Astrocyte (in vitro differentiated cells and primary cell): ENCODE data around the gene NPDC1. TPM values are rescaled to one million over a fixed set of nuclear protein-coding genes. Genes with fewer than 3 reads are reported as not detected.

Experiments used
- DNase-seq: peaks from one replicate; pipeline ENCODE4 v3.0.0-alpha.2; 2010; ENCODE audit warnings: low read depth
- FAIRE-seq: peaks from 2 replicates; lab custom pipeline; 2011; peaks lifted over from hg19 to GRCh38; lab: Jason Lieb, UNC
- H2AFZ ChIP-seq: 2 replicates; pipeline ENCODE4 v1.6.0; 2012; ENCODE audit warnings: low read depth, low read length, inconsistent platforms
- H3K27ac ChIP-seq: 2 replicates; pipeline ENCODE4 v1.5.1; 2011; ENCODE audit warnings: low read depth, low read length, inconsistent platforms
- H3K27me3 ChIP-seq: 2 replicates; pipeline ENCODE4 v1.6.0; 2011; ENCODE audit warnings: low read length, inconsistent platforms; ENCODE audit not compliant: insufficient read depth
- H3K36me3 ChIP-seq: 2 replicates; pipeline ENCODE4 v1.5.1; 2011; ENCODE audit warnings: low read length, inconsistent platforms; ENCODE audit not compliant: insufficient read depth
- H3K4me1 ChIP-seq: 2 replicates; pipeline ENCODE4 v1.5.1; 2011; ENCODE audit warnings: low read length, inconsistent platforms; ENCODE audit not compliant: insufficient read depth
- H3K4me2 ChIP-seq: 2 replicates; pipeline ENCODE4 v1.6.0; 2012; ENCODE audit warnings: low read length, inconsistent platforms
- H3K4me3 ChIP-seq: 2 replicates; pipeline ENCODE4 v1.5.1; 2011; ENCODE audit warnings: low read depth, mild to moderate bottlenecking, low read length, inconsistent platforms; ENCODE audit not compliant: insufficient read depth
- H3K79me2 ChIP-seq: 2 replicates; pipeline ENCODE4 v1.6.0; 2012; ENCODE audit warnings: mild to moderate bottlenecking, low read length, inconsistent platforms; ENCODE audit not compliant: insufficient read depth
- H3K9ac ChIP-seq: 2 replicates; pipeline ENCODE4 v1.6.0; 2012; ENCODE audit warnings: mild to moderate bottlenecking, low read length, inconsistent platforms
- H3K9me3 ChIP-seq: 2 replicates; pipeline ENCODE4 v1.5.1; 2012; ENCODE audit warnings: low read depth, mild to moderate bottlenecking, low read length, inconsistent platforms; ENCODE audit not compliant: insufficient read depth
- H4K20me1 ChIP-seq: 2 replicates; pipeline ENCODE4 v1.6.0; 2012; ENCODE audit warnings: low read length, inconsistent platforms; ENCODE audit not compliant: insufficient read depth
- H3K27ac Mint-ChIP-seq: one replicate; pipeline ENCODE4 v1.8.0; 2021; ENCODE audit warnings: mild to moderate bottlenecking, mixed read lengths; ENCODE audit not compliant: unreplicated experiment
- H3K27me3 Mint-ChIP-seq: one replicate; pipeline ENCODE4 v1.8.0; 2021; ENCODE audit warnings: low read depth, mixed read lengths; ENCODE audit not compliant: unreplicated experiment
- H3K36me3 Mint-ChIP-seq: one replicate; pipeline ENCODE4 v1.8.0; 2021; ENCODE audit warnings: low read depth, mixed read lengths; ENCODE audit not compliant: unreplicated experiment
- H3K4me1 Mint-ChIP-seq: one replicate; pipeline ENCODE4 v1.8.0; 2021; ENCODE audit warnings: low read depth, mixed read lengths; ENCODE audit not compliant: unreplicated experiment
- H3K4me3 Mint-ChIP-seq: one replicate; pipeline ENCODE4 v1.8.0; 2021; ENCODE audit warnings: mild to moderate bottlenecking, moderate library complexity, mixed read lengths; ENCODE audit not compliant: unreplicated experiment
- H3K9me3 Mint-ChIP-seq: one replicate; pipeline ENCODE4 v1.8.0; 2021; ENCODE audit warnings: mild to moderate bottlenecking, mixed read lengths; ENCODE audit not compliant: unreplicated experiment
- EZH2 ChIP-seq: IDR thresholded peaks from 2 replicates; pipeline ENCODE4 v1.6.1; 2012; ENCODE audit warnings: mild to moderate bottlenecking, low read length, inconsistent platforms; ENCODE audit not compliant: insufficient read depth
- total RNA-seq: library from RNA; stranded (reverse); gene quantifications from 2 replicates; pipeline ENCODE4 v1.2.1, GENCODE V29; 2021
- TF ChIP-seq, protein P1 (sequence below): IDR thresholded peaks from 2 replicates; pipeline ENCODE4 v1.5.1; 2011; ENCODE audit warnings: low read depth, mild to moderate bottlenecking, inconsistent platforms, low read length, moderate library complexity; ENCODE audit not compliant: insufficient read depth

NPDC1 gene
- total RNA-seq, 1 donor from 2014 or later = 66.8 TPM

DNA sequence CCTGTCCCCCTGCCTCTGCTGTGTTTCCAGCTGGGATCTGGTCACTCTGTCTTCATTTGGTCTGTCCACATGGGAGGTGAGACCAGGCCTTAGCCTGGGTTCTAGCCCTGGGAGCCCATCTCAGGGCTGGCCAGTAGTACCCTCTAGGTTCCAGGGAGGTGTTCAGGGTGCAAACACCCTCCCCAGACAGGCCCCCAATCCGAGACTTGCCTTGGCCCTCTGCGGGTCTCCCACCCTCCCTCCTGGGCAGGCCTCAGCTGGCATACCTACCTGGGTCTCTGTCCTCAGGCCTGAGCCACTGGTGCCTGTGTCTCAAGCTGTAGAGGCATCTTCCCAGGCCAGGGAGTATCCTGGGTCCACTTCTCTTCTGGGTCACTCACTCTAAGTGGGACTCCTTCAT is 25.3 kb upstream of the NPDC1 start:
- Histone ChIP-seq H3K36me3 (no peaks in the 10 kb centered on the region), H3K27me3 (no peaks in the 10 kb centered on the region), H2AFZ (peak overlapping the region; percentile 75), H3K9me3 (no peaks in the 10 kb centered on the region), H3K27ac (no peak overlapping the region), H3K4me3 (no peak overlapping the region), H3K9ac (peak overlapping the region; percentile 27), H4K20me1 (peaks cover 14% of the 10 kb centered on the region), H3K79me2 (no peaks in the 10 kb centered on the region), H3K4me1 (peaks cover 9% of the 10 kb centered on the region), H3K4me2 (peak overlapping the region; percentile 86)
- Mint-ChIP-seq H3K9me3 (no peaks in the 10 kb centered on the region), H3K27ac (no peak overlapping the region), H3K4me1 (no peaks in the 10 kb centered on the region), H3K36me3 (peaks cover 3% of the 10 kb centered on the region), H3K4me3 (peak overlapping the region; percentile 71), H3K27me3 (peaks cover 29% of the 10 kb centered on the region)
- no peak for FAIRE-seq
- TF ChIP-seq, protein P1, sequence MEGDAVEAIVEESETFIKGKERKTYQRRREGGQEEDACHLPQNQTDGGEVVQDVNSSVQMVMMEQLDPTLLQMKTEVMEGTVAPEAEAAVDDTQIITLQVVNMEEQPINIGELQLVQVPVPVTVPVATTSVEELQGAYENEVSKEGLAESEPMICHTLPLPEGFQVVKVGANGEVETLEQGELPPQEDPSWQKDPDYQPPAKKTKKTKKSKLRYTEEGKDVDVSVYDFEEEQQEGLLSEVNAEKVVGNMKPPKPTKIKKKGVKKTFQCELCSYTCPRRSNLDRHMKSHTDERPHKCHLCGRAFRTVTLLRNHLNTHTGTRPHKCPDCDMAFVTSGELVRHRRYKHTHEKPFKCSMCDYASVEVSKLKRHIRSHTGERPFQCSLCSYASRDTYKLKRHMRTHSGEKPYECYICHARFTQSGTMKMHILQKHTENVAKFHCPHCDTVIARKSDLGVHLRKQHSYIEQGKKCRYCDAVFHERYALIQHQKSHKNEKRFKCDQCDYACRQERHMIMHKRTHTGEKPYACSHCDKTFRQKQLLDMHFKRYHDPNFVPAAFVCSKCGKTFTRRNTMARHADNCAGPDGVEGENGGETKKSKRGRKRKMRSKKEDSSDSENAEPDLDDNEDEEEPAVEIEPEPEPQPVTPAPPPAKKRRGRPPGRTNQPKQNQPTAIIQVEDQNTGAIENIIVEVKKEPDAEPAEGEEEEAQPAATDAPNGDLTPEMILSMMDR = no peak
- no peak for TF ChIP-seq EZH2
- DNase-seq = no peak

DNA sequence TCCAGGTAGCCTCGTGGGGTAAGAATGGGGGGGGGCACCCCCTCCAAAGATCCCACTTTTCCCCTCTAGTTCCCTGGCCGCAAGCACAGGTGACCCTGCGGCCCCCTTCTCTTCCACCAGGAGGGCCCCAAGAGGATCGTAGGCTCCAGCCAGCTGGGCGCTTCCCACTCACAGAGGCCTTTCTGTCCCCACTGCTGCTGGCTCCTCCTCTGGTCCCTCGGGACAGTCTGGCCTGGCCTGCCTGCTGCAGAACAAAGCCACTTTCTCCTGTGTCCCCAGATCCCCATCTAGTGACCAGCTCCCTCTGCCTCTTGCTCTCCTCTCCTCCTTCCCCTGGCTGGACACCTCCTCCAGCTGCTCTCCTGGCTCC is 24.9 kb upstream of the NPDC1 start:
- peaks cover 14% of the 10 kb centered on the region for H4K20me1 ChIP-seq
- H3K4me2 ChIP-seq = peak overlapping the region; percentile 86
- no peaks in the 10 kb centered on the region for H3K27me3 ChIP-seq
- TF ChIP-seq, protein P1 = no peak
- TF ChIP-seq EZH2 = no peak
- no peak overlapping the region for H3K27ac Mint-ChIP-seq
- H3K4me1 ChIP-seq = peaks cover 9% of the 10 kb centered on the region
- H3K27me3 Mint-ChIP-seq = peaks cover 26% of the 10 kb centered on the region
- DNase-seq (no peak), FAIRE-seq (no peak)
- H3K27ac ChIP-seq = no peak overlapping the region
- H2AFZ ChIP-seq = peak overlapping the region; percentile 75
- no peaks in the 10 kb centered on the region for H3K4me1 Mint-ChIP-seq
- peak overlapping the region; percentile 71 for H3K4me3 Mint-ChIP-seq
- H3K9ac ChIP-seq = peak overlapping the region; percentile 27
- no peaks in the 10 kb centered on the region for H3K9me3 ChIP-seq
- H3K9me3 Mint-ChIP-seq = no peaks in the 10 kb centered on the region
- H3K36me3 ChIP-seq = no peaks in the 10 kb centered on the region
- H3K4me3 ChIP-seq = peak overlapping the region; percentile 61
- peaks cover 3% of the 10 kb centered on the region for H3K36me3 Mint-ChIP-seq
- no peaks in the 10 kb centered on the region for H3K79me2 ChIP-seq

DNA sequence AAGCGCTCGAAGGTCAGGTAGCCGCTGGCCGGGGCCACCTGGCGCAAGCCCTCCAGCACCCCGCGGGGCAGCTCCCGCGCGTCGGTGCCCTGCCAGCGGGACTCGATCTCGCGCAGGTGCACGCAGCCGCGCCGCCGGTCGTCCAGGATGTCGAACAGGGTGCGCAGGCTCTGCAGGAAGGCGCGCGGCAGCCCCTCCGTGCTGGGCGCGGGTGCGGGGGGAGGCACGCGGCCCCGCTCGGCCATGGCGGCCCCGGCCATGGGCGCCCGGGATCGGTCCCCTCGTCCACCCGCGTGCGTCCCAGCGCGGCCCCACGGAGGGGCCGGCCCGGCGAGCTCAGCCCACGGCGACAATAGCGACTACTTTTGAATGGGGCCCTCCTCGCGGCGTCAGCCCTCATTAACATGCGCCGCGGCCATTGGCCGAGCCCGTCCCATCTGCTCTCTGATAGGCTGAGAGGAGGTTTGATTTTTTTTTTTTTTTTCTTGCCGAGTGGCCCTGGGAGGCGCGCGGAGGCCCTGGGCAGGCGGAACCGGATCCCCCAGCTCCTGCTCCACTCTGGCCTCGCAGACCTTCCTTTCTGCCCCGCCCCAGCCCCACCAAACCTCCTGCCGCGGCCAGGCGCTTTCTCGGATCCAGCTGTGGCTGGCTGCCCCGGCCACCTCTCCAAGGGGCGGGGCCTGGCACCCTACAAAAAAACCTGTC is 24.4 kb upstream of the NPDC1 start, which contains the start of gene SAPCD2:
SAPCD2 (minus strand) TSS at position 357 of the 705 bp plus-strand sequence; CDS start at position 260, 97 bp downstream.
- no peak within 1 kb of the TSS for H3K27ac ChIP-seq

More for the DNA sequence above, 24.4 kb upstream of the NPDC1 start, which contains the start of gene SAPCD2:
- Histone ChIP-seq H3K4me1 (peaks cover 9% of the 10 kb centered on the region), H3K9ac (peak within 1 kb of the TSS; percentile 27), H2AFZ (peak within 1 kb of the TSS; percentile 75), H3K27me3 (no peaks in the 10 kb centered on the region), H3K36me3 (no peaks in the 10 kb centered on the region), H3K9me3 (no peaks in the 10 kb centered on the region), H3K79me2 (no peaks in the 10 kb centered on the region), H3K4me3 (peak within 1 kb of the TSS; percentile 61), H3K4me2 (peak within 1 kb of the TSS; percentile 86), H4K20me1 (peaks cover 14% of the 10 kb centered on the region)
- H3K27ac Mint-ChIP-seq = no peak within 1 kb of the TSS
- peak; percentile 73 for DNase-seq
- H3K4me3 Mint-ChIP-seq = peak within 1 kb of the TSS; percentile 71
- H3K4me1 Mint-ChIP-seq = no peaks in the 10 kb centered on the region
- no peak for TF ChIP-seq EZH2
- TF ChIP-seq, protein P1 = no peak
- H3K9me3 Mint-ChIP-seq = no peaks in the 10 kb centered on the region
- H3K27me3 Mint-ChIP-seq = peaks cover 26% of the 10 kb centered on the region
- no peak for FAIRE-seq
- H3K36me3 Mint-ChIP-seq = peaks cover 3% of the 10 kb centered on the region
